HCT116 (cell line): ENCODE results near the gene ADGRA1. TPM values are rescaled to one million over a fixed set of nuclear protein-coding genes. Genes with fewer than 3 reads are reported as not detected.

ENCODE experiments used
- ATAC-seq: fragments of 200-7000 bp; cut with Tn5 transposase; 2 replicates; pipeline ENCODE4 v1.9.1; 2020; ENCODE audit warnings: mild to moderate bottlenecking, moderate library complexity
- BruUV-seq: library from RNA; stranded (reverse); fragments of 400-500 nt; replicated peaks from 2 replicates; lab custom pipeline; 2021; lab: Mats Ljungman, UMichigan
- CTCF ChIA-PET: fragments of 300-600 bp; sonication (Branson Sonifier 250); formaldehyde crosslinking; loops from one replicate; lab custom pipeline; 2021; ENCODE audit warnings: antibody characterized with exemption; lab: Charles Lee
- POLR2A ChIA-PET: fragments of 300-600, 350-600 bp; sonication (Branson Sonifier 250); formaldehyde crosslinking; loops from one replicate; lab custom pipeline; 2021; ENCODE audit warnings: antibody characterized with exemption; lab: Charles Lee
- RAD21 ChIA-PET, 2 experiments: fragments of 300-600 bp; sonication (Branson Sonifier 250); formaldehyde crosslinking; loops; one replicate each; lab custom pipeline; 2023; ENCODE audit warnings: low total read pairs in 2 of 2; ENCODE audit not compliant: uncharacterized antibody in 2 of 2, unreplicated experiment in 2 of 2, low non-redundant PET in 1 of 2; lab: Charles Lee
- DNase-seq: peaks from one replicate; pipeline ENCODE4 v3.0.0-alpha.2; 2010; ENCODE audit warnings: low read depth, low spot score
- H2AFZ ChIP-seq: fragments of 200-600 bp; shearing (Covaris generic), sonication (generic); 2 replicates; pipeline ENCODE4 v1.6.1; 2017; ENCODE audit warnings: low read depth, mixed run types, mixed read lengths, antibody characterized with exemption, low read length; ENCODE audit not compliant: poor library complexity, severe bottlenecking
- H3K27ac ChIP-seq: 2 replicates; pipeline ENCODE4 v1.5.1; 2012; ENCODE audit warnings: low read depth, low read length
- H3K27me3 ChIP-seq: fragments of 200-600 bp; sonication (generic); 2 replicates; pipeline ENCODE4 v1.6.1; 2016; ENCODE audit warnings: mixed run types, low read length, mixed read lengths; ENCODE audit not compliant: insufficient read depth
- H3K36me3 ChIP-seq, 2 experiments: fragments of 200-500 bp in 1 of 2; fragments of 200-600 bp in 1 of 2; sonication (Bioruptor generic) in 1 of 2; sonication (generic) in 1 of 2; 2 replicates each; pipeline versions ENCODE4 v1.5.1 to v1.6.1; 2014 to 2016; ENCODE audit warnings: low read length in 2 of 2, inconsistent platforms in 1 of 2, mixed read lengths in 1 of 2, mixed run types in 1 of 2; ENCODE audit not compliant: insufficient read depth in 2 of 2, control insufficient read depth in 1 of 2
- H3K4me1 ChIP-seq, 2 experiments: fragments of 200-600 bp in 1 of 2; sonication (generic) in 1 of 2; 2 replicates each; pipeline versions ENCODE4 v1.5.1 to v1.6.1; 2012 to 2017; ENCODE audit warnings: low read length in 2 of 2, inconsistent platforms in 1 of 2, mild to moderate bottlenecking in 1 of 2, mixed read lengths in 1 of 2, mixed run types in 1 of 2, moderate library complexity in 1 of 2; ENCODE audit not compliant: insufficient read depth in 2 of 2, control insufficient read depth in 1 of 2
- H3K4me2 ChIP-seq: fragments of 200-600 bp; sonication (generic); 2 replicates; pipeline ENCODE4 v1.6.1; 2017; ENCODE audit warnings: mixed run types, low read length, mixed read lengths
- H3K4me3 ChIP-seq, 2 experiments: fragments of 200-600 bp in 1 of 2; sonication (generic) in 1 of 2; replicated peaks in 1 of 2; 2 replicates each; pipeline ENCODE4 v1.5.1; 2011 to 2016; ENCODE audit warnings: low read length in 2 of 2, control low read depth in 1 of 2, low read depth in 1 of 2, mild to moderate bottlenecking in 1 of 2, mixed read lengths in 1 of 2, mixed run types in 1 of 2
- H3K79me2 ChIP-seq: fragments of 200-600 bp; sonication (generic); 2 replicates; pipeline ENCODE4 v1.6.1; 2017; ENCODE audit warnings: mild to moderate bottlenecking, mixed run types, low read length, moderate library complexity, mixed read lengths; ENCODE audit not compliant: insufficient read depth
- H3K9ac ChIP-seq: fragments of 200-600 bp; sonication (generic); 2 replicates; pipeline ENCODE4 v1.6.1; 2016; ENCODE audit warnings: low read length, mixed read lengths
- H3K9me2 ChIP-seq: fragments of 200-600 bp; sonication (generic), shearing (Covaris generic); 2 replicates; pipeline ENCODE4 v1.6.1; 2017; ENCODE audit warnings: mixed run types, mild to moderate bottlenecking, moderate library complexity; ENCODE audit not compliant: insufficient read depth
- H3K9me3 ChIP-seq, 2 experiments: fragments of 200-500 bp in 1 of 2; fragments of 200-600 bp in 1 of 2; sonication (Bioruptor generic) in 1 of 2; sonication (generic) in 1 of 2; 2 replicates each; pipeline ENCODE4 v1.6.1; 2014 to 2017; ENCODE audit warnings: low read length in 2 of 2, mixed read lengths in 2 of 2, inconsistent platforms in 1 of 2, low read depth in 1 of 2, mild to moderate bottlenecking in 1 of 2, mixed run types in 1 of 2, moderate library complexity in 1 of 2; ENCODE audit not compliant: control insufficient read depth in 1 of 2, insufficient read depth in 1 of 2
- H4K20me1 ChIP-seq: fragments of 200-600 bp; sonication (generic), shearing (Covaris generic); 2 replicates; pipeline ENCODE4 v1.6.1; 2017; ENCODE audit warnings: mixed run types, mild to moderate bottlenecking, moderate library complexity; ENCODE audit not compliant: insufficient read depth
- ELF1 ChIP-seq: IDR thresholded peaks from 2 replicates; pipeline ENCODE4 v1.6.1; 2012; ENCODE audit warnings: low read depth, borderline replicate concordance
- POLR2A ChIP-seq: IDR thresholded peaks from 2 replicates; pipeline ENCODE4 v1.7.0; 2011; ENCODE audit warnings: borderline replicate concordance; ENCODE audit not compliant: insufficient read depth, insufficient read length; ENCODE audit errors: extremely low read depth
- POLR2AphosphoS5 ChIP-seq: IDR thresholded peaks from 2 replicates; pipeline ENCODE4 v1.6.1; 2011; ENCODE audit warnings: mild to moderate bottlenecking, low read depth, low read length, moderate library complexity
- SIN3A ChIP-seq: IDR thresholded peaks from 2 replicates; pipeline ENCODE4 v1.6.1; 2012; ENCODE audit warnings: low read depth
- TCF7L2 ChIP-seq: IDR thresholded peaks from 2 replicates; pipeline ENCODE4 v1.7.0; 2011; ENCODE audit warnings: borderline replicate concordance, inconsistent platforms; ENCODE audit not compliant: insufficient read depth, insufficient read length; ENCODE audit errors: extremely low read depth
- ZFX ChIP-seq: fragments of 450-650 bp; IDR thresholded peaks from 2 replicates; pipeline ENCODE4 v1.6.1; 2017
- ZNF274 ChIP-seq: fragments of 200-500 bp; sonication (Bioruptor generic); IDR thresholded peaks from 2 replicates; pipeline ENCODE4 v1.6.1; 2014; ENCODE audit warnings: mild to moderate bottlenecking, low read depth, low read length, inconsistent platforms
- intact Hi-C: fragments of 100-400 bp; cut with micrococcal nuclease; formaldehyde crosslinking; loops from 2 replicates; pipeline ENCODE4 v1.10.0; 2022
- total RNA-seq: library from RNA; stranded (reverse); gene quantifications from one replicate; pipeline ENCODE4 v1.2.1, GENCODE V29; 2021; ENCODE audit not compliant: unreplicated experiment

Gene ADGRA1
- total RNA-seq, 1 experiment from 2014 or later, result not detected

- TF ChIP-seq ZFX (no peak), POLR2AphosphoS5 (no peak), POLR2A (no peak)
These were observed 78.1 kb downstream of the ADGRA1 start (continued) for GRCh38 chr10:133165556-133166503.

- no peak for DNase-seq
- H3K4me2 ChIP-seq, result no peak overlapping the region
- no peak overlapping the region for H3K9ac ChIP-seq
- H3K79me2 ChIP-seq, result no peaks in the 10 kb centered on the region
- BruUV-seq, result no TSS peak
- H3K36me3 ChIP-seq, result no peaks in the 10 kb centered on the region
- H3K27me3 ChIP-seq, result no peaks in the 10 kb centered on the region
- POLR2A ChIA-PET, result no interaction called here
- no peak for TF ChIP-seq ZNF274
- TF ChIP-seq TCF7L2, result no peak
- no peak for TF ChIP-seq SIN3A
- TF ChIP-seq POLR2A, result no peak
- no peak for TF ChIP-seq ELF1
- TF ChIP-seq, all 23 proteins: peak for 0
- intact Hi-C loops, result no loop called here
- no peaks in the 10 kb centered on the region for H3K9me3 ChIP-seq
- H3K27ac ChIP-seq, result no peak overlapping the region
- no peak overlapping the region for H3K4me3 ChIP-seq
- no peak overlapping the region for H2AFZ ChIP-seq
- ATAC-seq, result no peak
- no peaks in the 10 kb centered on the region for H3K4me1 ChIP-seq
- H3K9me2 ChIP-seq, result no peaks in the 10 kb centered on the region
- RAD21 ChIA-PET, result no interaction called here
- H4K20me1 ChIP-seq, result no peaks in the 10 kb centered on the region
- CTCF ChIA-PET, result no interaction called here
These were observed 78.7 kb downstream of the ADGRA1 start for GRCh38 chr10:133166504-133166827.
